Measurements from ENCODE around the gene LRFN2.

LRFN2 gene

DNA sequence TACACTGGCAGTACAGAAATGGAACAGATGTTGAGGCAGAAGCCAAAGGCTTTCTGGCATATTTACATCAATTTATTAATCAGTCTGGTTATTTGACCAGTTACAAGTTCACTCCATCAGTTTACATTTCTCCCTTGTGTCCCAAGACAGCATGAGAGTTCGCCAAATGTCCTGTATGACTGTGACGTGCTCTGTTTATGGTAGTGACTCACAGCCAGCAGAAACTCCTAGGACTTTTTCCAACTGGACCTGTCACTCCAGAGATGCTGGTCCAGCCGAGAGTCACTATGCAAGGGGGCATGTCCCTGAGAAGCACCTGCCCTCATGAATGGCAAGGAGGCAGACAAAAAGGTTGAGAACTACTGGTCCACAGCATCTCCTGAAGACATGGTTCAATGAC is 160.0 kb downstream of the LRFN2 start:
- no peak for DNase-seq

DNA sequence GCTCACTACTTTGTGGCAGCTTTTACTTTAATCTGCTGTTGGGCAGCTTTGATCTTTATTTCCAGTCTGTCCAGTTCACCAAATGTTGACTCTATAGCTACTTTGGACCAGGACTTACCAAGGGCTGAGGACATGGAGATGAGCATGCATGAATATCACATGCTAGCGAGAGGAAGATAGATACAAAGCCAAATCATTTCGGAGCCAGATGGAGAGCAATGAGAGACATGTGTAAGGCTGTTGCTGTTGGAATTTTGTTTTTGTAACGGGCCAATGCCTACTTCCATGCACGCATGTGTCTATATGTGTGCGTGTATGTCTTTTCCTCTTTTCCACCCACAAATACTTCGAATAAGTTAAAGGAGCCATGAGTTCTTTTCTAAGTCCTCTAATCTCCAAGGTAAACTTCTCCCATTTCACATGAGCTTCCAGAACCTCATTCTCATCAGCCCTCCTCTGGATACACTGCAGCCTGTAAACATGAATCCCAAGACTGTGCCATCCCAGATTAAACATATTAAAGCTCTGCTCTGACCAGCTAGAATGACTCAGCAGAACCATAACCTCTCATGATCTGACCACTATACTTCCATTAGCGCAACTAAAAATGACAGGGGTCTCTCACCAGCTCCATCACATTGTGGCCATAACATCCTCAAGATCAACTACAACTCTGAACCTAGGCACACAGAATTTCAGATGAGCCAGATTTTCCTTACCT is 160.7 kb downstream of the LRFN2 start:
- no peak for DNase-seq

GRCh38 chr6:40425192-40425919 is 161.8 kb downstream of the LRFN2 start:
- DNase-seq = no peak

DNA sequence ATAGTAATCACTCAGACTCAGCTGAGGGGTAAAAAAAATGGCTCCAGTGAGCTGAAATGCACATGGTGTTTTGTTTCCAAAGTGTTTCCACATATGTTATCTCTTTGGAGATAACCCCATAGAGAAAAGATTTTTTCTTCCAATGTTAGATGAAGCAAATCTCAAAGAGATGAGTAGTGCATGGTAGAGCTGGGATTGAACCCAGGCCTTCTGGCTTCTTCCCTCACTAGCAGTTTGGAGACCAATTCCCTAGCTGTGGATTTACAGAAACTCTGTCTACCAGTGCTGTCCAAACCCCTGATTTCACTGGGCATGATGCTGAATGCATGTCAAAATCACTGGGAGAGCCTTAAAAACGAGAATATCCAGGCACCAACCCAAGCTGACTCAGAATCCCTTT is 165.1 kb downstream of the LRFN2 start:
- DNase-seq = no peak

DNA sequence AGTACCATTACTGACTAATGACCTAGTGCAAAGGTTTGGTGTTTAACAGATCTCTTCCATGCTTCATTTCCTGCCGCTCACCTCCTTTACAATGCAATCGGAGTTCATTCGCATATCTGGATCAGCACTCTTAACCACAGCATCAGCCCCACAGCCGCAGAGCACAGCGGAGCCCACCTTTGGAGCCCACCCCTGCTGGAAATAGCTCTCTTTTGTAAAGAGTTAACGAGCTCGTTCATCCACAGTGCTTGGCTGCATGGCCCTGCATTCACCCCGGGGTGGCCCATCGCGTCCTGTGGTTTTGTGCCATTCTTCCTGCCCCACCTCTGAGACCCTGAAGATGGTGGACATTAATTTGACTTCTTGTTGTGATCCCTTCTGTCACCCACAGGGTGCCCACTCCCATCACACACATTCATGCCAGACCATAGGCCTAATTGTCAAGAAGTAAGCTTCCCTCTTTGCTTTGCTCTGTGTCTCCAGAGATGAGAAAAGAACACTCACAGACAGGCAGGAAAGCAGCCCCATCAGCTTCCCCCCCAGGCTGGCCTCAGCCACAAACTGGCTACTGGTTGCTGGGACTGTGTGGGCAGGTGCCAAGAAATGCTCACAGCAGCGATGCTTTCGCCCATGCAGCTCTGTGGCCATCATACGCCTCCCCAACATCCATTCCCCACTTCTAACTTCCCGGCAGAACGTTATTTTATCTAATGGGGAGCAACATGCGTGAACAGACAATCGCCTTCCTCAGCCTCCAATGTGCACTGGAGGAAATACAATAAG is 167.0 kb downstream of the LRFN2 start:
- DNase-seq = no peak

DNA sequence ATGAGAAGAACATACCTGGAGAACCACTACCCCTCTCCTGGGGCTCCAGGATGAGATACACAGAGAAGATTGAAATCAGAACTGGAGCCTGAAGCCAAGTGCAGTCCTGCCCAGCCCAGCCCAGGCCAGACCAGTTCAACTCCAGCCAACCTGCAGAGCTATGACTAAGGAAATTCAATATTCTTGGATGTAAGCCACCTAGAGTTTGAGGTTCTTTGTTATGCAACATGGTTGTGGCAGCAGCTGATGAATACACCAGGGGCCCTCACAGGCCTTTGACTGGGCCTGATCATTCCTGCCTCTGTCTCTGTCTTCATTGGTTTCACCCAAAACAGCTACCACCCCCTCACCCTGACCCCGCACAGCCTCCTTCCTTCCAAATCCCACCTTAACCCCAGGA is 167.8 kb downstream of the LRFN2 start:
- no peak for DNase-seq

DNA sequence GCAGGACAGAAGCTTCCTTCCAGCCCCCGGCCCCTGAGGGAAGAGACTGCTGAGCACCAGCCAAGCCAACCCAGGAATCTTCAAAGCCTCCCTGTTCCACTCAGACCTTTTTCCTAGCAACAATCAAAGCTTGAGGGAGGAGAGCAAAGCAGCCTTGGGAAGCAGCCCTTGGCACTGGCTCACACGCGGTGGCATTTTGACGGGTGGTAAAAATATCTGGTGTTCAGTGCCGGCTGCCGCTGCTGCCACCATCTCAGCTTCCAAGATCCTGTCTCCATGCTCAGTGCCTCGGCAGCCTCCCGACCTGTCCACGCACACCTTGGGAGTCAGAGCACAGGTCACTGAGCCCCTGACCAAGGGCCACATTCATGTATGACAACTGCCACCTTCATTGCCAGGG is 170.1 kb downstream of the LRFN2 start:
- no peak for DNase-seq

- DNase-seq = no peak
Observed at GRCh38 chr6:40414617-40415016, 172.5 kb downstream of the LRFN2 start.

DNA sequence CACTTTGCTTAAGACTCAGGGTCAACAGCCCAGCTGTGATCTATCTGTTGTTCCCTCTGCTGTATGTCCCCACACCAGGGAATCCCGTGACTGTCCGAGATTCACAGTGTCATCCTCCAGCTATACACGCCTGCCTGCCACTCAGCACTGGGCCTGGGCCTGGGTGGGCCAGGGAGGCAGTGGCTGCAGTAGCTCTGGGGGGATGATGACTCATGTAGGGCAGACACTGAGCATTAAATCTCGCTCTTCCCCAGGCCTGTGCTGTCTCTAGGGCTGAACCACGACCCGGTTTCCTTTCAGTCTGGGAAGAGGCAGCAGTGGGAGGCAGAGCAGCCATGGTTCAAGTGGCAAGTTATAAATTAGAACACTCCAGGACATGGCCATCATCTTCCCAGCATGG is 173.9 kb downstream of the LRFN2 start:
- no peak for DNase-seq

- no peak for DNase-seq
Observed at GRCh38 chr6:40411881-40412280, 175.3 kb downstream of the LRFN2 start.

GRCh38 chr6:40410821-40411220 is 176.3 kb downstream of the LRFN2 start:
- DNase-seq = no peak

- DNase-seq = no peak
Observed at GRCh38 chr6:40409716-40410397, 177.3 kb downstream of the LRFN2 start.

DNA sequence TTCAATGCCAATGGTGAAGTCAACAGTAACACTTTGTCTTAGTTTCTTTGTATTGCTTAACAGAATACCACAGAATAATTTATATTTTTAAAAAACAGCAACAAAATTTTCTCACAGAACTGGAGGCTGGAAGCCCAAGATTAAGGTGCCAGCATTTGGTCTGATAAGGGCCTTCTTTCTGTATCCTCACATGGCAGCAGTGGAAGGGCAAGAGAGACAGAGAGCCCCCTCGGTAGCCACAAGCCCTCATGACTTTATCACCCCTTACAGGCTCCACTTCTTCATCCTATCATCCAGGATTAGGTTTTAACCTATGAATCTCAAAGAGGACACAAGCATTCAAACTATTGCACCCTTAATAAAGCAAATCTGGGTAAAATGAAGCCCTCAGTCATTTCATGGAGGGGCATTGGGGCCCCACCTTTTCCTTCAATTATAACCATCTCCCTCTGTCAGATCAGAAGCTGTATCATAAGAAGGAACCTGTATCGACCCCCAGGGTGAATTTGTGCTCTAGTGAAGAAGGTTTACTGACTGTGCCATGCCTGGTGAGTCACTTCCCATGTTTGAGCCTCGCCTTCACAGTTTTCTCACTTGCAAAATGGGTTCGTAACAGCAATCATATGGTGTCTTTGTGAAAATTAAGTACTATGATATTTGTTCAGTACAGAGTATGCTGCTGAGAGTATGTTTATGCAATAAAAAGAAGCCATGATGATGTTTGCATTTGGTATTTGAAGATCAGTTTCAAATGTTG is 178.2 kb downstream of the LRFN2 start:
- no peak for DNase-seq

DNA sequence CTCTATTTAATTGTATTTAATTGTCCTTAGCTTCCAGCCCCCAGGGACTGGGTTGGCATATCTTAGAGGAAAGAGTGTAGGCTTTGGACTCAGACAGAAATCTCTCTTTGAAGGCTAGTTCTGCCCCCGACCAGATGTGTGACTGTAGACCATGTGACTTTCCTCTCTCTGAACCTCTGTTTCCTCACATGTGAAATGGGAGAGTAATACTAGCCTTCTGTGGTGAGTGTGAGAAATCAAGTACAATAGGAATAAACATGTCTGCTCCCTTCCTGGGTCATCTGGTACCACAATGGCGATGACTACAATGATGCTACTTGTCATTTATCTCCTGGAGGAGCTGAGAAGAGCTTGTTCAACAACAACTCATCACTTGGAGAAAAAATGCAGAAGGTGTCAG is 179.9 kb downstream of the LRFN2 start:
- no peak for DNase-seq

DNA sequence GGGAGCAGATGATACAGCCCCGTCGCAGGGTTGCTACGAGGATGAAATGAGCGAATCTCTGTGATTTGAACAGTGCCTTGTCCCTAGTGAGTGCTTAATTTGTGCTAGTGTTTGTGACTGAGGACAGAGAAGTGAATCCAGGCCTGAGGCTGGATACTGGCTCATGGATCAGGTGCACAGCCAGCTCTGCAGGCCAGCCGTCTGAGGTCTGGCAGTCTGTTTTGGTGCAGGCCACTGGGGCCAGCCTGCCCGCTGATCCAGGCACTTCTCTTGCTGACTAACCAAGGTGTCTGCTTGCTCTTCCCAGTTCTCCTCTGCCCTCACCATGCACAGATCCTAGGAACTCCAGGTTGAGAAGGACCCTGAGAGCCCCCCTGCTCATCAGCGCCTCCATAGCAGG is 181.0 kb downstream of the LRFN2 start:
- no peak for DNase-seq

DNA sequence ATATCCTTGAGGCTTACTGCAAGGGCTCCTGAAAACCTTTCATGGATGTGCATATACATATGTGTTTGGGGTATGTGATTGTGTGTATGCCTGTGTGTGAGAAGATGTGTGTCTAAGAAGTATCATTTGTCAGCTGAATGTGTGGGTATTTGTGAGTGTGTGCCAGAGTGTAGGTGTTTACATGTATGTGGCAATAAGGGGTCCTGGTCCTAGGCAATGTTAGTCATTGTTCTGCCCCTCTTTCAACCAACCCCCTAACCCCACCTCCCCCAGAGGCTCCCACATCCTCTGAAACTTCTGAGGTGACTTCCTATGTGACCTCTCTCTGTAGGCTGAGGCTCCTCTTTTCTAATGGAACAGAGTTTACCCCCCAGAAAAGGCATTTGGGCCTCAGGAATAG is 186.4 kb downstream of the LRFN2 start:
- DNase-seq = no peak

- no peak for DNase-seq
Observed at GRCh38 chr6:40399888-40400457, 187.2 kb downstream of the LRFN2 start.

DNA sequence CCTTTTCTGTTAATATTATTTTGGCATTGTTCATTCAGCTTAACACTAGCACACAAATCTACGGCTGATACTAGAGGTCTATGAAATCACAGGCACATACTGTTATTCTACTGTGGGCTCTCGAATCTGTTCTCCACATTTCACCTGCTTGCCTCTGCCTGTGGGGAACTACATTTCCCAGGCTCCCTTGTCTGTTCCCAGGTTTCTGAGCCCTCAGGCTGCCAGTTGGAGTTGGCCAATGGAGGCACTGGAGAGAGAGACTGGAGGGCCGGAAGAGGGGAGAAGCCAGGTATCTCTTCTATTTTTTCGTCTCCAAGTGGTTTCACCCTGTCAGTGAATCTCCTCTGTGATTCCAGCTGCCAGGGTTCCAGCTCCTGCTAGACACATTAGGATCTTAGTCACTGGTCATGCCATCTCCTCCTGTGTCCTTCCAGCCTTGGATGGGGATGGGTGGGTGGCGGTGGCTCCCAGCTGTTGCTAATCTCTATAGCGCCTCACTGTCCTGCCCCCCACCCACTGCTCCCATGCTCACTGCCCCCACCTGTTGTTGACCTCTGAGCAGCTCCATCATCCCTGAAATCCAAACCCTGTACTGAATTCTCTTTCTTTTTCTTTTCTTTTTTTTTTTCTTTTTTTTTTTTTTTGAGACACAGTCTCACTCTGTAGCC is 188.2 kb downstream of the LRFN2 start:
- no peak for DNase-seq

DNA sequence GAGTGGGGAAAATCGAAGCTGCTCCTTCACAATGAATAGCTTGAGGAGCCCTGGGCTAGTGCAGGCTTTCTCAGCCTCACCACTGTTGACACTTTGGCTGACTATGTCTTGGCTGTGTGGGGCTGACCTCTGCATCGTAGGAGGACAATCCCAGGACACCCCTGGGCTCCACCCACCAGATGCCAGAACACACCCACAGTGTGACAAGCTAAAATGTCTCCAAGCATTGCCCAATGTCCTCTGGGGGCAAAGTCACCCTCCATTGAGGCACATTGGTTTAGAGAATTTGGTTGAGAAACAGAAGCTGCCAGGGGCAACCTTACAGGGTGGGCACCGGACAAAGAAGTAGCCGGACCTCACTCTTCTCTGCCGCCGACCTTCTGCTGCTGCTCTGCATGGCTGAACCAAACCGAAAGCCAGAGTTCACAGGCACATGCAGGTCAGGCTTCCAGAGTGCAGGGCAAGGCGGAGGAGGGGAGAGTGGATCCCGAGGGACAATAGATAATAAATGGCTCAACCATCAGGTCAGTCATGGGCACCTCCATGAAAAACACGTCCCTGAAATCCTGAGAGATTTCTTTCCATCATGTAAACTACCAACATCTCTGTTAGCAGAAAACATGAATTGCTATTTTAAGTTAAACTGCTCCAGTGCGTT is 189.0 kb downstream of the LRFN2 start:
- no peak for DNase-seq

DNA sequence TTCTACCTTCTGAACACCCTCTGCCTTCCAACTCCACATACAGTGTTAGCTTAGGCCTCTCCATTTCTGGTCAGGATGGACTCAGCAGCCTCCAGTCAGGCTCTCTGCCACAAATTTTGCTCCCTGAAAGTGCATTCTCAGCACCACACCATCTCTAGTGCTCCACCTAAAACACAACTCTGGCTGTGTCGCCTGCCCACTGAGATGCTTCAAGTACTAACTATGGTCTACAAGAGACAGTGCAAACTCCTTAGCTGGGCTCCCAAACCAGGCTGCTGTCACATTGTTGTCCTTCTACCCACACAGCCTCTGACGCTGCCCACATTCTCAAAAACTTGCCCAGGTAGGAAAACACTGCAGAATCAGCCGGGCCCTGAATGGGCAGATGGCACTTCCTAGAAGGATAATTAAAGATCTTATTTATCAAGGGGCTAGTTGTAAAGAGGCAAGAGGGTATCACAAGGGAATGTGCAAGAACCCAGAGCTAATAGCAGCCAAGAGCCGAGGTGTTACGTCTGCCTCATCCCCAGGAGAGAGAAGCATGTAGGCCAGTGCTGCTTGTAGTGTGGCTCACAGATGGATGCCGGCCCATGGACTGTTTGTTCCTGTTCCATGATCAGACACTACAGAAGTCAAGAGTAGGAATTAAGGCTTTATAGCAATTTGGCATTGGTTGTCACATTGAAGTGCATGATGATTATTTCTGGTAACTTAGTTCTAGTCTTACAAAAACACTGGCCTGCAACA is 189.7 kb downstream of the LRFN2 start:
- no peak for DNase-seq

Data from SW 1271 (cell line).